Kidney tubule cell (primary cell): ENCODE results near the gene CDK5R1.
A peak's percentile ranks its signal among the peaks of the same experiment; 100 is the strongest.

Experiments
- DNase-seq: peaks from one replicate; pipeline ENCODE4 v3.0.0-alpha.2; 2018; ENCODE audit warnings: low spot score

Gene CDK5R1

DNA sequence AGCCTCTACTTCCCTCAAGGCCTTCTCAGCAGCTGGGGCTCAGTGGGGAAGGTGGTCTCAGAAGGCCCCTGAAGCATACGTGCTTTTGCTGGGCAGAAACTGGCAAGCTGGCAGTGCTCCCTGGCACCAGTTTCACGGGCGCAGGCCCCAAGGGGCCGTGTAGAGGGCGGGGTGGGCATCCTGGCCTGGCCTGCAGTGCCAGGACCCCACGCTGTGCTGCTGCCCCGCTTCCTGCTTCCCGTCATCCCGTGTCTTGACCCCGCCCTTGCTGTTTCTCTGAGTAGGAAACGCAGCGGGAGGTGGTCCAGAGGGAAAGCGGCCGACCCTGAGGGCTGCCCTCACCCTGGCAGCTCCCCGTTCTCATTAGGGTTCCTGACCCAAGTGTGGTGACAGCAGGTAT, 6.8 kb downstream of the CDK5R1 start:
- DNase-seq, result no peak

DNA sequence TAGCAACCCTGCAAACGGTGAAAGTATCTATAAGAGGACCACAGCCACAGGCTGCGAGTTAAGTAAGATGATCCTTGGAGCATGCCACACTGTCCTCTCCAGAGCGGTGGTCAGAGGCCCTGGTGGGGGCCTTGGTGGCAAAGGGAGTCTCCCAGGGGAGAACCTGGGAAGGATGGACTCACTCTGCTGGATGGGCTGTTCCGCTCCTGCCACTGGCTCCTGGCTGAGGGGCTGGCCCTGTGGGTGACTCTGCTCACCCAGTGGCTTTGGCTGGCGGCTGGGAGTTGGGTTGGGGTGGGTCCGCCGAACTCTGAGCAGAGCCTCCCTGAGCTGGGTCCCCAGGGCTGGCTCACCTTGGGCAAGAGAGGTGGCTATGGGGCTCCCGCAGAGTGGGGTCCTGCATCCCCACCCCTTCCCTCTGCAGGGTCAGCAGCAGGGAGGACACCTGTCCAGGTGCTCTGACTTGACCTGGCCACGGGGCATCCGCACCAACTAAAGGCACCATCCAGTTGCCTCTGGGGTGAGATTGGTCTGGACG, 7.3 kb downstream of the CDK5R1 start:
- no peak for DNase-seq

DNA sequence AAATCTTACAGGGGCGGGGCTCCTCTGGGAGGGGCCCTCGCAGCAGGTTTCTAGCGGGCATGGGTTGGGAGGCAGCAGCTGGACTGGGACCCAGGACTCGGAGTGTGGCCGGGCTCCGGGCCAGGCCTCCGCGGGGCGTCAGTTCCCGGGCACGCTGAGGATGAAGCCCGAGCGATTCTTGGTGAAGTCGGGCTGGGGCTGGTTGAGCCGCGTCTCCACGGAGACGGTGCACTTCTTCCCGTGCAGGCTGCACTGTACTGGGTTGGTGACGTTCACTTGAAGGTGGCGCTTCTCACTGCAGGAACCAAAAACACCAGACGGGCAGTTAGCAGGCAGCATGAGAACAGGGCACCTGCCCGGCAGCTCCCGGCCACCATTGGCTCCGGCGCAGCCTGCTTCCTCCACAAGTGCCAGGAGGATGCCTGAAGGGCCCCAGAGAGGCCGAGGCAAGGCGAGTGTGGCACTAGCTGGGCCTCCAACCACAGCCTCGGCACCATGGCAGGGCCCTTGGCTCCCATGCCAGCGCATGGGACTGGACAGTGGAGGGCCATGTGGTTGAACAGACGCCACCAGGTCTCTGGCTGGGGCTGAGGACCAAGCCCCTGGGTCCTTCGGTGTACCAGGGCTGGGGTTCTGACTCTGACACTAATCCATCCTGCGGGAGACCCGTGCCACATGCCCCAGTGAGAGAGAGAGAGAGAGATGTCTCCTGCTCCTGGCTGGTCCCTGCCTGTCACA, 8.0 kb downstream of the CDK5R1 start:
- DNase-seq, result no peak

DNA sequence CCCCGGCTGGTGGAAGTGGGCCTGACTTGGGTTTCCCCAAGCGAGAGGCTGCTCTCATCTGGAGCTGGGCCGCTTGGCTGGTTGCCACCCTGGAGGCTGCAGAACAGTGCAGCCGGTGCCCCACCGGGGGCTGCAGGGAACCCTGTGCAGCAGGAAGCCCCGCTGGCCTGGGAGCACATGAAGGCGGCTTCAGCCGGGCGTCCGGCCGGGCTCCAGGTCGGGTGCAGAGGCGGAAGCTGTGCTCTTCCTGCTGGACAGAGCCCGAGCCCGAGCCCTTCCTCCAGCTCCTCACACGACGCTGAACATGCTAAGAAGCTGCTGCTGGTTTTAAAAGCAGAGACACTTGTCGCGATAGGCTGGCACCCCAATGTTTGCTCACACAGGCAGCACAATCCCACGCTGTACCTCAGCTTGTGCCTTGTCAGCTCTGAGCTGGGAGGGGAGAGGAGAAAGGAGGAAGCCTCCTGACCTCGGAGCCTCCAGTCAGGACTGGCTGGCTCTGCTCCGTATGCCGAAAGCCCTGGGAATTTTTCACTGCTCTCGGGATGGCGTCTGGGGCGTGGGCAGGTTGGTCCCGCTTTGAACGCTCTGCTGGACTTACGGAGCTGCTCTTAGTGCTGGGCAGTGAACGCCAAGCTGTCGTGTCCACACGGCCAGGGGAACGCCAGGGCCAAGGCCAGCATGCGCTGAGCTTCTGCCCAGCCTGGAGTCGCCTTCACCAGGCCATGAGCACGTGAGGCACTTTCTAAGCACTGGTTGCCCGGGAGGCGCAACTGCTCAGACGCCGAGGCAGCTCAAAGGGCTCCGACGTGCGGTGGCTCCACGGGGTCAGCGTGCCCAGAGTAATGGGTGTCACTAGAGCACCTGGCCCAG, 8.8 kb downstream of the CDK5R1 start:
- peak; percentile 70 for DNase-seq

DNA sequence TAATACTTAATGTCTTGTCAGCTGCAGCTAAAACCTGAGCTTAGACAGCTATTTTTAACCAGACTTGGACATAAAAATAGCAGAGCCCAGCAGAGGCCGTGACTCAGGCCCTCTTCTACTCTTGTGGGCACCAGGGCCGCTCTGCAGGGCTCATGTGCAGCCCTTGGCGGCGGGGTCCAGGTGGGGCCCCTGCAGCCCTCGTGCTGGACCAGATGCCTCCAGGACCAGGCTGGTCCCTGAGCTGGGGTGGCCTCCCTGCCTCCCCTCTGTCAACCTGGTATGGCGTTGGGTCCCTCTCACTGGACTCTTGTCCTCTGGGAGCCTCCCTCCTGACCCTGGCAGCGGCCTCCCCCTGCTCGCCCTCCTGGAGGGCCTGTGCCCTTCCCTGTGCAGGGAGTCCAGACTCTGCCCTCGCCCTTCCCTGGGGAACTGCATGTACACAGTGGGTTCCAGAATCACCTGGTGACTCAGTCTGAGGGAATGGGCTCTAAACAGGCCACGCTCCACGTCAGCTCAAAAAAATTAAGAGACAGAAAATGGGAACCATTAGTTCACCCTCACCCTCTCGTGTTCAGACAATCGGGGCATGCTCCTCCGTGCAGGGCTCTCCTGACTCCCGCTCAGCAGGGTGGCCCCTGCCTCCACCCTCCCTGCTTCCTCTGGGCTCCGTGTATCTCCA, 9.7 kb downstream of the CDK5R1 start:
- DNase-seq, result peak; percentile 49

DNA sequence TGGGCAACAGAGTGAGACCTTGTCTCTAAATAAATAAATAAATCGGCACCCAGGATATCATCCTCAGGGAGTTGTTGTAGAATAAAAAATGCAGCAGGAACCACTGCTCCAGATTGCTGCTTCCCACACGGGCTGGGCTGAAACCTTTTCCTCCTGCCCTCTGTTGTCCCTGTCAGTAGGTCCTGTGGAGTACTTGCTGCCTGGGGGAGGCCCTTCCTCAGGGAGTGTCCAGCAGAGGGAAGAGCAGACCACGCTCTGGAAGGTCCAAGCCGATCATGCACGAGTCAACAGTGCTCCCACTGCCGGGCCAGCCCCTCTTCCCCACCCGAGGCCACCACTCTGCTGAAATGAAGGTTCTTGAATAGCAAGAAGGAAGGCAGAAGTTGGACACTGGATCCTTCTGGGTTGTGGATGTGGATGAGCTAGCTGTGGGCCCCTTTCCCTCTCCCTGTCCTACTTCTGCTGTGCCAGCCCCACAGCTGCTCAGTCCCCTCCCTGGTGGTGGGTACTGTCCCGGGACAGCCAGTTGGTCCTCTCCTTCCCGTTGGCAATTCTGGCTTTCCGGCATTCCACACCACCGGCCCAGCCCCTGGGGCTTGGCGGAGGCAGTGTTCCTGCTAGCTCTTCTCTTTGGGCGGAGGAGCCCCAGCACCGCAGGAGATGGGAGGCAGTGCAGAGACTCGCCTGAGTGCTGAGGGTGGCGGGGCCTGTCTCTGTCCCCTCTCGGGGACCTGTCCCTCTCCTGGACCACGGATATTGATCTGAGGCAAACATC, 10.8 kb downstream of the CDK5R1 start:
- no peak for DNase-seq

DNA sequence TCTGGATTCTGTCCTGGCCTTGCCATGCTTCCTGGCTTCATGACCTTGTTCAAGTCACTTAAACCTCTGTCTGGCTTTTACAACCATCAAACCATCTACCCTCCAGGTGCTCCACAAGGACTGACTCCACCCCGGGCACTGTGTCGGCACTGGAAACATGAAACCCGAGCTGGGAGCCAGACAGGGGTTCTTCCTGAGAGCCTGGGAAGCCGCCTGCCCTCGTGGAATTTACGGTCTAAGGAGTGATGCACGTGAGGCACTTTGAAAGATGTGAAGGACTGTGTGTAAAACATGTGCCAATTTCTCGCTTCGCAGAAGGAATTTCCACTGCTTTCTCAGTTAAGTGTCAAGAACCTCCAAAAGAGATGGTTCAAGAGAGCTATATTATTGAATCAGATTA, 11.6 kb downstream of the CDK5R1 start:
- no peak for DNase-seq

DNA sequence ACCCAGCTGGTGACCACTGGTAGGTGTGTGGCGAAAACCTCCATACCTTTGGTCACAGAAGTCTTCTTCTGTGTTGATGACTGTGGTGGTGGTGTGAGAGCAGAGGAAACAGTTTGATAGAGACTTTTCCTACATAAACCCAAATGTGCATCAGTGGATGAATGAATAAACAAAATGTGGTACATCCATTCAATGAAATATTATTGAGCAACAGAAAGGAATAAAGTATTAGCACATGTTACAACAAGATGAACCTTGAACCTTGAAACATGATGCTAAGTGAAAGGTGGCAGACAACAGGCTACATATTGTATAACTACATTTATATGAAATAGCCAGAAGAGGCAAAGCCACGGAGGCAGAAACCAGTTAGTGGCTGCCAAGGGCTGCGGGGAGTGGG, 15.2 kb downstream of the CDK5R1 start:
- no peak for DNase-seq

DNA sequence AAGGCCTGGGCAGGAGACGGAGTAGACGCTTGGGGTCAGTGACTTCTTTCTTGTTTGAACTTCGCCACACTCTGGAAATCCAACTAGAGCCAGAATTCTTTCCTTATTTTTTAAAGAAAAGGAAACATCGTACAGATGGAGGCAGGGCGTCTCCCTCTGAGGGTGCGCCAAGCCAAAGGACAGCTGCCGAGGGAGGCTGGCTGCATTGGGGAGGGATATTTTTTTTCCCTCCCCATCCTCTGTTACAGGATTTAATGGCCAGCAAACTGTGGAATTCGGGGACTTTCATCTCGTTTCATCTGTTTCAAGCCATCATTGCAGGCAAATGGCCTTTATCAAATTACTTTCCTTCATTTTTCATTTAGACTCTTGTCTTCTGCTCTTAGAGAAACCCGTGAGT, 15.9 kb downstream of the CDK5R1 start:
- DNase-seq, result no peak

DNA sequence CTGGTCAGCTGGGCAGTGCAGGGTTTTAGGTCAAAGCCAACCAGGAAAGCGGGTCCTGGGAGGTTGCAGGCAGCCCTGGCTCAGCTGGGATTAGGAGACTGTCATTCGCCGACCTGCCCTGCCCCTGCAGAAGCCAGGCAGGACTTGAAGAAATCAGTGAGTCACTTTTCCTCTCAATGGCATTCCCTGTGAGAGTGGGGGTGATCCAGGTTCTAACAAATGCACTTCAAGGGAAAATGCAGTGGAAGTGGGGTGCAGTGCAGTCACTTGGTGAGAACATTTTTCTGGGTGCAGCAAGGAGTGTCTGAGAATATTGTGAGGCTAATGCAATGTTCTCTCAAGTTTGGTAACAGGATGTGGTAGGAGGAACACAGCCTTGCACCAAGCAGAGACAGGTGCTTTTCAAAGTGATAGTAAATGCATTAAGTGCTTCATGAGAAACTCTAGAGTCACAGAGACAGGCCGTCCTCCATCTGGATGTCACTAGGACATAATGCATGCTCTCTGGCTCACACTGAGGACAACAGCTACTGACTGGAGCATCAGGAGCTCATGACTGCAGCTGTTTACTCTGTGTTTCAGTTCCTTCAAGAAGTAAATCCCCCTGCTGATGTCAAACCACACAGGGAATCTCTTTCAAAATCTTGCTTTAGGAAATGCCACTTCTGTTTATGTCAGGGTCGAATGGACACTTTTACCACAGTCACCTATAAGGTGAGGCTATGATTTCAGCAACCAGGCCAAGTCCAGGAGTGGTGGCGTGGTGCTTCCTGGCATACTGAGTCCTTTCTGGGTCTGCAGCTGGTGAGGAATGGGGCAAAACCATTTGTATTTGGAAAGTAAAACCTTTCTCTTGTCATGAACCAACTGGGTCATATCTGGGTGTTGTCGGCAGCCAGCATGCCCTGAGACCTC, 16.7 kb downstream of the CDK5R1 start:
- peak; percentile 33 for DNase-seq

DNA sequence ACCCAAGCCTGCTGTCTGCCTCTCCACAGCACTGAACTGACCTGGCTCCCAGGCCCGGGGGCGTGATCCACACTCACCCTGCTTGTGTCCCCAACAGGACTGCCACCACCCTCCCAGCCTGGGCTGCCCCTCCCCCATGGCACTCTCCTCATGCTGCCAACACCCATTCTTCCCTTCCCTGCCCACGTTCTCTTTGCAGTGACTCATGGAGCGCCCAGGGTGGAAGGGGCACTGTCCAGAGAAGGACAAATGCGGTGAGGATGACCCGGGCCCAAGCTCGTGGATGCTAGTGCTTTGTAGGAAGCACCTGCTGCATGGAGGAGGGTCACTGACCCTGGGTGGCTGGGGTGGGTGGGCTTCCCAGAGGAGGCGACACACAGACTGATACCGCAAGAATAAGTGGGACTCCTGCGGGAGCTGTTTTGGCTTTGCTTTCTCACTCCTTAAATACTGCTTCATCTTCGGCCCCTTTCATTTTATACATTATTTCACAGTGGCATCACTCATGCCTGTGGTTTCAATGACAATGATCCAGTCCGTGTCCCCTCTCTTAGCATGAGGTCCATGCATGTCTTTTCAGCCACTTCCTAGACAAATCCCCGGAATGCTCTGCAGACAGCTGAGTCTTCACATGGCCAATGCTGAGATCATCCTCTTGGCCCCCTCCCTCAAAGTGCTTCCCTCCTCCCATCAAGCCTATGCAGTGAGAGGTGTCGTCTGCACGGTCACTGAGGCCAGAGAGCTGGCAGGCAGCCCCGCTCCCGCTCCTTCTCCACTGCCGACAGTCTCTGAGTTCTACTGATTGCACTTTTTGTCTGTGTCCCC, 17.6 kb downstream of the CDK5R1 start:
- peak; percentile 35 for DNase-seq

DNA sequence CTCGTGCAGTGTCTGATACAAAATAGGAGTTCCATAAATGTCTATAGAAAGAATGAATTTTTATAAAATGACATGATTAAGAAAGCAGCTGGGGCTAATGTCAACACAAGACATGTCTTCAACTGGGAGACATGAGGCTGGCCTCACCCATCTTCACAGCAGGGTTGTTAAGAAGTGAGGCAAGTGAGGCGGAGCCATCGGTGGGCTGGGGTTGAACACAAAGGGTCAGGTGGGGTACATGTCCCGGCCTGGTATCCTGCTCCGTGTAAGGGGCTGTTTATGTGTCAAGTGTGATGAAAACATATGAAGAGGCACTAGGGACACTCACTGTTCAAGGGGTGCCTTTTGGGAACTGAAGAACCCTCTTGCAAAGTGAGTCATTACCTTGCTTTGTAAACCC, 22.1 kb downstream of the CDK5R1 start:
- DNase-seq, result no peak

DNA sequence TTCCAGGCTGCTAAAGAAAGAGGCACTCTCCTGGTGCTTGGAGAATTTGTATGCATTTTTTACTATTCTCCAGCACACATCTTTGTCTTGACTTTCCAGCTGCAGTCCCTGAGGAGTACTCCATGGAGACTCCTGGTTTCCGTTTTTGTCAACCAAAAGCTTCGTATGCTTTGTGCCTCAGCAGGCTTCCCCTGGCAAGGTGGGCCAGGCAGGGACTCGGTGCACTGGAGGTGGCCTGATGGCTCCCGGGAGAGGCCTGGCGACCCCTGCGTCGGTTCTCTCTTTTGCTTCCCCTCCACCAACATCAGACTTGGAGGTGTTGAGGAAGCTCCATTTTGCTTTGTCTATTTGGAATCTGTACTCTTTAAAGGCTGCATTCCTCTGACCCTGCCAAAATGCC, 23.7 kb downstream of the CDK5R1 start:
- no peak for DNase-seq

DNA sequence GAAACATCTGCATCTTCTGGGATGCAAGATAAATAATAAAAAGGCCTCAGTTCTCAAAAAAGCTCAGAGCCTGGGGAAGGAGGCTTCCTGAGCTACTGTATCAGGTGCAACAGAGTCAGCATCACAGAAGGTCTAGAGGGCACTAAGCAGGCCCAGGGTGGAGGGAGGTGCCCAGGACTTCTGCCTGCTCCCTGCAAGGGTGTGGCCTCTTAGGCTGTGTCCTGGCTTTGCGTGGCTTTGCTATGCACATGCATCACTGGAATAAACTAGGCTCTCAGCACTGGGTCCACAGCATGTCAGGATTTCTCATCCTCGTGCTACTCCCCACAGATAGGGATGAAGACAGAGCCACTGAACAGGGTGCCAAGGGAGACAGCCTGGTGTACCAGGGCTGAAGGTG, 25.5 kb downstream of the CDK5R1 start:
- DNase-seq, result no peak

DNA sequence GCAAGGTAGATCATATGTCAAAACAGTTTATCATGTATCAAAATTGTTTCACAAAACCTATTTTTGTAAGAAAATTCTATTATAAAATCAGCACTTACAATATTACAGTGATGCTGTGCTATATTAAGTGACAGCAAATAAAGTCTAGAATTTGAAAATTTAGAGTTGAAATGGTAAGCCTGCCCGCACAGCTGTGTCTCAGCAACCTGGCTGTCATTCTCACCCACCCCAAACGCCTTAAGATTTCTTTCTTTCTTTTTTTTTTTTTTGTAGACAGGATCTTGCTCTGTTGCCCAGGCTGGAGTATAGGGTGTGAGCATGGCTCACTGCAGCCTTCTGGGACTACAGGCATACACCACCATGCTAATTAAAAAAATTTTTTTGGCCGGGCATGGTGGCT, 26.8 kb downstream of the CDK5R1 start:
- DNase-seq, result no peak

DNA sequence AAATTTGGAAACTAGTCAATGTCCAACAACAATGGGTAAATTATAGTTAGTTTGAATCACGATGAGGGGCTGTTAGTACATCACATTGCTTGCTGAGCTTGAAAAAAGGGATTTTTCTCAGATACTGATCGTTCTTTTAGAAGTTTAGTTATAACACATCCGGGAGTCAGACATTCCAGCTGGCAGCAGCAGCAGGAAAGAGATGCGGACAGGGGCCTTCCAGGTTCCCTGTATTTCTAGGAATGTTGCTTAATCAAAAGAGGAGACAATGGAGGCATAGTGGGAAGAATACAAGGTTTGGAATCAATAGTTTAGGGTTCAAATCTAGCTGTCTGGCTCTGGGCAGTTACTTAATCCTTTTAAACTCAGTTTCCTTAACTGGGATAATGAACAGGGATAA, 27.8 kb downstream of the CDK5R1 start:
- no peak for DNase-seq

DNA sequence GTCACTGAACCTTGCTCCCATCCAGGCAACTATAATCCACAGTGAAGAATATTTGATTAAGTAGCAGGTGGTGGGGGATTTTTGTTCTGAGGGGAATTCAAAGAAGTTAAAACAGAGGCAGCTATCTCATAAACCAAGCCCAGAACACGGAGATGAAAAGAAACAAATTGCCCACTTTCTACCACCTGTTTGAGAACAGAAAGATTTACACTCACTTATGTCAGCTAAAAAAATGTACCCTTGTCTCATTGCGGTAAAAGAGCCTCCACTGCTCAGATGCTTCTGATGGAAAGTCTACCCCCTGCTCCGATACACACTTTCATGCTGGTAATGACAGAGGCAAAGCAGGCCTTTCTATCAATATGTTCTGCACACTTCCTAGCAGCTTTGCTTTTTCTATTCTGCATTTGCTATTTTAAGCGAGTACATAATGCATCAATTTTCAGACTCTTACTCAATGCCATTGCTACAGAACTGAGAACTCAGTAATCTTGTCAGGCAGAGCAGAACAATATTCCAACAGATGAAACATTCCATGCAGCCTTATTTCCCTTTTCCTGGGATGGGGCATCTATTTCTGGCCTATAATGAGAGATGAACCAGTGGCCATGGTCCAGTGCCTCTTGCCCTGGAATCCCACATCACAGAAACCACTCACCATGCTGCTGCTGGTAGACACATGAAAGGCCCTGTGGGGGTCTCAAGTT, 29.0 kb downstream of the CDK5R1 start:
- peak; percentile 38 for DNase-seq

DNA sequence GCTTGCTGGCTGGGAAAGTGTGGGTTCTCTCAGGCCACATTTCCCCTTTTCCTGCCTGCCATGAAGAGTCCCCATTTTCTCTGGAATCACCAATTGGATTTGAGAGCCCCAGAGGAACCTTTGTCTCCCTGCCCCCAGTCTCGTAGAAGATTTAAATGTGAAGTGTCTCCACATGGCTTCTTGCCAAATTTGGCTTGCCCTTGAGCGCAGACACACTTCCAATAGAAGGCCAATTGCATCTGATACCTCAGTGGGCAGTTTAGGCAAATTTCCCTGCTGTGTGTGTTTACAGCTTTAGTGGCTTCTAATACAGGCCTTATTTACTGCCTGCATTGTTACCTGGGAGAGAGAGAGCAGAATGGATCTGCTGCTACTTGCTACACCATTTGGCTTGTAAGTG, 29.7 kb downstream of the CDK5R1 start:
- no peak for DNase-seq
